ENCODE measurements around the gene AK4. TPM values are rescaled to one million over a fixed set of nuclear protein-coding genes. Genes with fewer than 3 reads are reported as not detected.

The AK4 gene
- total and polyA plus RNA-seq, 2 donors: 12.5 to 36.1 TPM

Small RNAs within 50 kb of the gene (small RNA-seq; reads per million reads assigned to genes)
- gene RPS29P7: not detected

Other genes with a start within 250 kb of the AK4 start
- gene JAK1, start 181.7 kb upstream of the AK4 start, total RNA-seq: 137 TPM
- 86.8 TPM for gene JAK1, start 181.7 kb upstream of the AK4 start, polyA plus RNA-seq
- gene DNAJC6, start 161.3 kb downstream of the AK4 start, total RNA-seq: 5.6 TPM
- gene DNAJC6, start 161.3 kb downstream of the AK4 start, polyA plus RNA-seq: 2.9 TPM